ENCODE results near the gene RAD51B.

Gene RAD51B

GRCh38 chr14:68587931-68588330 is 768.4 kb downstream of the RAD51B start:
- Histone ChIP-seq H3K27ac (ENCODE audit: low read length) (no peak overlapping the region), H4K20me1 (ENCODE audit: insufficient read depth, low read length) (no peaks in the 10 kb centered on the region), H3K9me3 (replicated peaks; ENCODE audit: insufficient read depth, low read length) (no peaks in the 10 kb centered on the region), H3F3A (ENCODE audit: insufficient read depth, low read length) (no peaks in the 10 kb centered on the region), H3K9me2 (replicated peaks; ENCODE audit: insufficient read depth, low read length) (no peaks in the 10 kb centered on the region), H2AFZ (ENCODE audit: low read length) (no peak overlapping the region), H3K36me3 (replicated peaks; ENCODE audit: insufficient read depth, low read length) (no peaks in the 10 kb centered on the region), H3K4me3 (ENCODE audit: low read length) (no peak overlapping the region), H3K4me1 (ENCODE audit: low read length) (no peaks in the 10 kb centered on the region), H3K4me2 (ENCODE audit: low read depth, low read length) (no peak overlapping the region), H3K9ac (ENCODE audit: low read length) (no peak overlapping the region), H3K79me2 (ENCODE audit: low read length) (no peaks in the 10 kb centered on the region), H3K27me3 (replicated peaks; ENCODE audit: insufficient read depth, low read length) (no peaks in the 10 kb centered on the region)
- no peak for DNase-seq
- no peak for TF ChIP-seq EZH2 (optimal IDR thresholded peaks at IDR 0.05; ENCODE audit: low read depth, low read length)
- no peak for TF ChIP-seq CTCF (IDR thresholded peaks at IDR 0.05; ENCODE audit: low read length)
- no peak for TF ChIP-seq EZH2phosphoT487 (IDR thresholded peaks at IDR 0.05; ENCODE audit: low read length)

- H3K9me2 ChIP-seq (replicated peaks; ENCODE audit: insufficient read depth, low read length): no peaks in the 10 kb centered on the region
- no peaks in the 10 kb centered on the region for H3K27me3 ChIP-seq (replicated peaks; ENCODE audit: insufficient read depth, low read length)
- no peak overlapping the region for H2AFZ ChIP-seq (ENCODE audit: low read length)
- H3K9me3 ChIP-seq (replicated peaks; ENCODE audit: insufficient read depth, low read length): no peaks in the 10 kb centered on the region
- TF ChIP-seq EZH2phosphoT487 (IDR thresholded peaks at IDR 0.05; ENCODE audit: low read length) (no peak), EZH2 (optimal IDR thresholded peaks at IDR 0.05; ENCODE audit: low read depth, low read length) (no peak), CTCF (IDR thresholded peaks at IDR 0.05; ENCODE audit: low read length) (no peak)
- no peaks in the 10 kb centered on the region for H3K36me3 ChIP-seq (replicated peaks; ENCODE audit: insufficient read depth, low read length)
- H3K27ac ChIP-seq (ENCODE audit: low read length): no peak overlapping the region
- H3K79me2 ChIP-seq (ENCODE audit: low read length): no peaks in the 10 kb centered on the region
- no peaks in the 10 kb centered on the region for H3K4me1 ChIP-seq (ENCODE audit: low read length)
- no peak overlapping the region for H3K4me2 ChIP-seq (ENCODE audit: low read depth, low read length)
- DNase-seq: no peak
- H3K9ac ChIP-seq (ENCODE audit: low read length): no peak overlapping the region
- H3K4me3 ChIP-seq (ENCODE audit: low read length): no peak overlapping the region
- no peaks in the 10 kb centered on the region for H4K20me1 ChIP-seq (ENCODE audit: insufficient read depth, low read length)
- H3F3A ChIP-seq (ENCODE audit: insufficient read depth, low read length): no peaks in the 10 kb centered on the region
These were observed 770.0 kb downstream of the RAD51B start for GRCh38 chr14:68589447-68590200.

- Histone ChIP-seq H3K9ac (ENCODE audit: low read length) (no peak overlapping the region), H3K4me3 (ENCODE audit: low read length) (no peak overlapping the region), H3F3A (ENCODE audit: insufficient read depth, low read length) (no peaks in the 10 kb centered on the region), H3K27me3 (replicated peaks; ENCODE audit: insufficient read depth, low read length) (no peaks in the 10 kb centered on the region), H3K36me3 (replicated peaks; ENCODE audit: insufficient read depth, low read length) (no peaks in the 10 kb centered on the region), H3K4me2 (ENCODE audit: low read depth, low read length) (no peak overlapping the region), H3K9me3 (replicated peaks; ENCODE audit: insufficient read depth, low read length) (no peaks in the 10 kb centered on the region), H3K4me1 (ENCODE audit: low read length) (no peaks in the 10 kb centered on the region), H3K79me2 (ENCODE audit: low read length) (no peaks in the 10 kb centered on the region), H3K9me2 (replicated peaks; ENCODE audit: insufficient read depth, low read length) (no peaks in the 10 kb centered on the region), H4K20me1 (ENCODE audit: insufficient read depth, low read length) (no peaks in the 10 kb centered on the region), H3K27ac (ENCODE audit: low read length) (no peak overlapping the region), H2AFZ (ENCODE audit: low read length) (no peak overlapping the region)
- no peak for TF ChIP-seq CTCF (IDR thresholded peaks at IDR 0.05; ENCODE audit: low read length)
- TF ChIP-seq EZH2phosphoT487 (IDR thresholded peaks at IDR 0.05; ENCODE audit: low read length): no peak
- no peak for TF ChIP-seq EZH2 (optimal IDR thresholded peaks at IDR 0.05; ENCODE audit: low read depth, low read length)
- no peak for DNase-seq
These were observed 770.6 kb downstream of the RAD51B start for GRCh38 chr14:68590201-68590522.
